GM21576 (cell line): ENCODE results near the gene DYDC1.
A peak's percentile ranks its signal among the peaks of the same experiment; 100 is the strongest.
"Not testable (repeated sequence)": the region's sequence is repeated elsewhere in the genome, so short reads cannot be mapped to it uniquely, and the experiment has no call there.

Experiments used
- ATAC-seq: cut with Tn5 transposase; IDR thresholded peaks from one replicate; pipeline ENCODE4 v1.9.1; 2021; ENCODE audit warnings: mild to moderate bottlenecking, moderate library complexity; ENCODE audit not compliant: unreplicated experiment

Gene DYDC1

GRCh38 chr10:80356563-80356988 is at the start of gene DYDC1, which contains the start of gene DYDC2:
TSS of gene DYDC1 (minus strand) at chr10:80356755. CDS start at chr10:80352601, 4,154 bp downstream.
TSS of gene DYDC2 (plus strand) at chr10:80356781. CDS start at chr10:80362444, 5,663 bp downstream.
- peak; percentile 68 for ATAC-seq

DNA sequence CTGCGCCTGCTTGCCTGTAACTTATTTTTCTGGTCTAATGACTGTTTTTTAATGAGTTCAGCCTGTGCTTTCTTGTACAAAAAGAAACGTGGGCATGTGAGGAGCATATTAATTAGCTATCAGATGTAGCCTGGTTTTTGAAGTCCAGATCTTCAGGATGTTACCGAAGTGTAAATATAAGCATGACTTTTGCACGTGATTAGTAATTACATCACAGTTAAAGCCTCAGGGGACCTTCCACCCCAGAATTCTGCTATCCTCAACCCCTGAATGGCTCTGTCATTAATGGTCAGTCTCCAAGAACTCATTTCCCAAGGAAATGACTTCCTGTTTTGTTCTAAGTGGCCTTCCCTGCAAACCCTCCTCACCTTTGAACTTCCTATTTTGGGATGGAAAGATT is 49.6 kb upstream of the DYDC1 start:
- ATAC-seq, result no peak

DNA sequence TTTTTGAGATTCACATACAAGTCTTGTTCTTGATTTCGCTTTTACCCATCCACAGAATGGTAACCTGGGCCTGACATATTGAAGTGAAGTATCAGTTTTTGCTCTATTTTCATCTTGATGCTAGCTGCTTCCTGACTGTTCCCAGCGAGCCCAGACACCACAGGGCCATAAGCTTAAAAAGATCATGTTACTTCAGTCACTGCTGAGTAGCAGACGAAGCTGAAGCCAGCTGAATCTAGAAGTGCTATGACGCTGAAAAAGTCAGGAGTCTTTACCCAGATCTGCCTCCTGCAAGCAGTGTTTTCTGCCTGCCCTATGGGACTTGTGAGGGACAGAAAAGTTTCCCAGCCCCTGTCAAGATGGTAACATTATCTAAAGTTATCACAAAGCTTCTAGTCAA is 49.1 kb upstream of the DYDC1 start:
- ATAC-seq, result no peak

DNA sequence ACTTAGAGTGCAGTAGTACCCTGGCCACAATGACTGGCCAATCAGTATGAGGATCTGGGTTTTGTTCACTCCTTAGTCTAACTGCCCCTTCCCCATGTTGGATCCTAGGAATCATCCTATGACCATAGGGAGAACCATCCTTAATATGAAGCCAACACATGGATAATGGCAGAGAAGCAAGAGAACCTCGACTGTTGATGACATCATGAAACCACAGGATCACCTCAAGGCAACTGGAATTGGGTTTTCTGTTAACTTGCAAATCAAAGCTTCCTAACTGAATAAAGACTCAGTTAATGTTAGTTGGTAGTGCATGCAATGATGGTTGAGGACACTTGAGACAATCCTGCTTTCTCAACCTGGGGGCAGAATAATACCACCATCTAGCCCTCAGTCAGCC is 48.5 kb upstream of the DYDC1 start:
- ATAC-seq, result no peak

DNA sequence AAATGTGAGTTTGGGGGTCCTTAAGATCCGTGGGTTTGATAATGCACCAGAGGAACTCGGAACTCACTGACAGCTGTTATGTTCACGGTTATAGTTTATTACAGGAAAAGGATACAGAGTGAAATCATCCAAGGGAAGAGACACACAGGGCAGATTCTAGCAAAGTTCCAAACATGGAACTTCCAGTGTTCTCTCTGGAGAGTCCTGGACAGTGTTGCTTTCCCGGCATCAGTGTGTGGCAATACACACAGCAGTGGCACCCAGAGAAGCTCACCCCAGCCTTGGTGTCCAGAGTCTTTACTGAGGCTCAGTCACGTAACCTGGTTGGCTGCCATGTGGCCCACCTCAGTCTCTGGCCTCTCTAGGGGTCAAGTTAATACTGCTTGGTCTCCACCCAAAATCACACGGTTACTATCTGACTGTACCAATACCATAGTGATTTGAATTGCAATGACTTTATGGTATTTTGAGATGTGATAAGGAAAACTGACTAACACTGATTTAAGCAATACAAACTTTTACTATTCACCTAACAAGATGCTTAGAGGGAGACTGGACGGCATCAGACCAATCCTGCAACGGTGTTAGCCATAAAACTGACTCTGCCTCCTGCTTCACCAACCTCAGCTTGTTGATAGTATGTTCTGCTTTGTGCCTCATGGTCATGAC is 43.7 kb upstream of the DYDC1 start:
- no peak for ATAC-seq

DNA sequence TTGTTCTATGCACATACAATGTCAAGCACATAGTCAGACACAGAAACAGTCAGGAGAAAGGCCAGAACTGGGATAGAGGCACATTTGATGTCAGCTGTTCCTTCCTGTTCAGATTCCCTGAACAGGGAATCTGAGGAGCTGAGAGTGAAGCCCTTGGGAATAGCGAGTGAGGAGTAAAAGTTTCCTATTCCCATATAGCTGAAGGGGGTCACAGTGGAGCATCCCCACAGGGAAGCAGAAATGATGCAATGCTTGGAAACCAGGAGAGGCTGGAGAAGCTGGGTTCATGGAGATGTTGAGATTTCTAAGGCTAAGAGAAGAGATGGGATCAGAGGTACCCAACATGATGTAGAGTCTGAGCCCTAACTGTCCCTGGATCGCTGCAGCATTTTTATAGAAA is 40.5 kb upstream of the DYDC1 start:
- ATAC-seq, result no peak

GRCh38 chr10:80394358-80394916 is 37.9 kb upstream of the DYDC1 start:
- ATAC-seq, result no peak

GRCh38 chr10:80392250-80392649 is 35.7 kb upstream of the DYDC1 start:
- no peak for ATAC-seq

DNA sequence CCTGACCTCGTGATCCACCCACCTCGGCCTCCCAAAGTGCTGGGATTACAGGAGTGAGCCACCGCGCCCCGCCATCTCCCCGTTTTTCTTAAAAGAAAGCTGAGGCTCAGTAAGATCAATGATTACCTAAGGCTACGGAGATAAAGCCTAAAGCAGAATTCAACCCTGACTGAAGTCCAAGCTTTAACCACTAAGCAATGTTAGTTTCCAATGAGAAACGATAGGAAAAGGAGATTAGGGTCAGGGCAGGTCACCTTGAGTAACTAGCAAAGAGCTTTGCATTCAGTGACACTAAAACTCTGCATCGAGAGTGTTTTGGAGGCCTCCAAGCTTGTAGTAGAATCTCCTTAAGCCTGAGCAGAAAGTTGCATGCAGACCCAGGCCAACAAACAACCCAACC is 34.2 kb upstream of the DYDC1 start:
- no peak for ATAC-seq

- peak; percentile 62 for ATAC-seq
Measured at GRCh38 chr10:80382989-80383388, 26.4 kb upstream of the DYDC1 start.

- ATAC-seq, result no peak
Measured at GRCh38 chr10:80380185-80380584, 23.6 kb upstream of the DYDC1 start.

- no peak for ATAC-seq
Measured at GRCh38 chr10:80379701-80380100, 23.1 kb upstream of the DYDC1 start.

- ATAC-seq, result no peak
Measured at GRCh38 chr10:80373502-80373901, 16.9 kb upstream of the DYDC1 start.

DNA sequence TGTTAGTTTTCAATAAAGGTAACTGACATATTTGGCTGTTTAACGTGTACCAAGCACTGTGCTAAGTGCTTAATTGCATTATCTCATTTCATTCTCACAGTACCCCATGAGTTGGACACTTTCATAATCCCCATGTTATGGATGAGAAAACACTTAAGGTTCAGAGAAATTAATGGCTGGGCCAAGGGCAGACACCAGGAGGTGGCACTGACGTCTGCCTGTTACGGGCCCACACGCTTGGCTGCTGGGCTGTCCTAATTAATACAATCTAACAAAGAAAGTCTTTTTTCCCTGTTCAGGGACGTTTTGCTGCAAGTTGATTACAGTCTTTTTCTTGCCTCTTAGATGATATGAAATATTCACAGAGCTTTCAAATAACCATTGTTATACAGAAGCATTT is 16.1 kb upstream of the DYDC1 start:
- no peak for ATAC-seq

DNA sequence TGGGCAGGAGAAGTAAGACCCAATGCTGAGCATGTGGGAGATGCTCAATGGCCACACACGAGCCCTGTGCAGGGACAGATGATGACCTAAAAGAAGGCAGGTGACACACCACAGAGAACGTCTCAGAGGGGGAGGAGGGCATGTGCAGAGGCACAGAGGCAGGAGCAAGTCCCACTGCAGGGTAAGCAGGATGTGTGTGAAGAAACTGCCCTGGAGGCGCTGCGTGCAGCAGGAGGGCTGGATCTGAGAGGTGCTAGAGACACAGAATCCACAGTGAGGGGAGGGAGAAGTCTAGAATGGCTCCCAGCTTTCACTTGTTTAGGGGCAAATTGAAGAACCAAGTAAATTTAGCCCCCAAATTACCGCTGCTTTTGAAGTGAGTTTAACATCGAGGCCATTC is 14.9 kb upstream of the DYDC1 start:
- no peak for ATAC-seq

DNA sequence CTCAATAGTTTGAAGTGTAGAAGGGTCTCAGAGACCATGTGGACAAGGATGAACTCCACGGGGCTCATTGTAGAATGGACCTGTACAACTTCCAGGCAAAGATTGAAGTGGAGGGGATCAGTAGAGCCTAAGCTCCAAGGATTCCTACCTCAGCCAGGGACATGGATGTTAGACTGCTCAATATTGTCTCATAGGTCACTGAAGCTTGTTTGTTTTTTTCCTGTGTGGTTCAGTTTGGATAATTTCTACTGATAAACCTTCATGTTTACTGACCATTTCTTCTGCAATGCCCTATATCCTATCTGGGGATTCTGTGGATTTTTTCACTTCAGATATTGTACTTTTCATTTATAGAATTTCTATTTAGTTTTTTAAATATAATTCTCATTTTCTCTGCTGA is 9.0 kb upstream of the DYDC1 start:
- no peak for ATAC-seq

DNA sequence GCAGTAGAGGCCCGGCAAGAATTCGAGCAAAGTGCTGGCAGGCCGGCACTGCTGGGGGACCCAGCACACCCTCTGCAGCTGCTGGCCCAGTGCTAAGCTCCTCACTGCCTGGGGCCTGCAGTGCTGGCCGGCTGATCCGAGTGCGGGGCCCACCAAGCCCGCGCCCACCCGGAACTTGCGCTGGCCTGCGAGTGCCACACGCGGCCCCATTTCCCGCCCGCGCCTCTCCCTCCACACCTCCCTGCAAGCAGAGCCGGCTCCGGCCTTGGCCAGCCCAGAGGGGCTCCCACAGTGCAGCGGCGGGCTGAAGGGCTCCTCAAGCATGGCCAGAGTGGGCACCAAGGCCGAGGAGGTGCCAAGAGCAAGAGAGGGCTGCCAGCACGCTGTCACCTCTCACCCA is 3.1 kb upstream of the DYDC1 start:
- ATAC-seq, result no peak

- ATAC-seq, result not testable (repeated sequence)
Measured at GRCh38 chr10:80358925-80359324, 2.4 kb upstream of the DYDC1 start.

DNA sequence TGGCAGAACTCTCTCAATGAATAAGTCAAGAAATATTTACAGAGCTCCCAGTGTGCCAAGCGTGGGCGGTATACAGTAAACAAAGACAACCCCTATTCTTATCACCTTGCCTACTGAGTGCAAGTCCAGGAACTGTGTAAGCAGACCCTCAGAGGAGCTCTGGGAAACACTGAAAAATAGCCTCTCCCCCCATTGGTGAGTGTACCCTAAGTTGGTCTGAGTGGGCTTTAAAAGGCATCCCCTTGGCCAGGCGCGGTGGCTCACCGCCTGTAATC is 1.2 kb upstream of the DYDC1 start:
- no peak for ATAC-seq

DNA sequence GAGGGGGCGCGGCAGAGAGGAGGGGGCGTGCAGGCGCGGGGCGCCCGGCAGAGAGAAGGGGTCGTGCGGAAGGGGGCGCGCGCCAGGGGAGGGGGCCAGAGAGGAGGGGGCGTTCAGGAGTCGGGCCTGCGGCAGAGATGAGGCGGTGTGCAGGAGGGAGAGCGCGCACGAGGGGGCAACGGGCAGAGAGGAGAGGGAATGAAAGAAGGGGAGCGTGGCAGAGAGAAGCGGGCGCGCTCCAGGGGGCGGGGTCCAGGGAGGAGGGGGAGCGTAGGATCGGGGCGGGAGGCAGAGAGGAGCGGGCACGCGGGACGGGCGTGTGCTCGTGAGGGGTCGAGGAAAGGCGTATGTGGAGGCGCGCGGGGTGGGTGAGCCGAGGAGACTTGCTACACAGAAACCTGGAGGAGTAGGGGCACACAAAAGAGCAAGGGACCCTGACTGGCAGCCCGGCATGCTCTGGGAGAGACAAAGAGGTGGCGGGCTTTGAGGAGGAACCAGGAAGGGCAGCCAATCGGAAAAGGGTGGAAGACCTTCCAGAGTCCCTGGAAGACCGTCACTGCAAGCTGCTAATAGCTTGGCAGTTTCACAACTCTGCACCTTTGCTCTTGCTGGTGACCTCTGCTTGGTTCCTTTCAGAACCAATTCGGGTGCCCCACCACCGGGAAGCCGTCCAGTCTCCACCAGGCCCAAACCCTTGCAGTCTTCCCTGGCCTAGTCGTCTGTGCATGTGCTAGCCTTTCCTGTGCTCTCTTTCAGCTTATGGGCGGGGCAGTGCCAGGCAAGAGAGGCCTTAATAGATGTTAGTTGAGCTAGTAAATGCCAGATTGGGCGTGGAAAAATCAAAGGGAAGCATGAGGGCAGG is 665 bp upstream of the DYDC1 start:
- no peak for ATAC-seq

DNA sequence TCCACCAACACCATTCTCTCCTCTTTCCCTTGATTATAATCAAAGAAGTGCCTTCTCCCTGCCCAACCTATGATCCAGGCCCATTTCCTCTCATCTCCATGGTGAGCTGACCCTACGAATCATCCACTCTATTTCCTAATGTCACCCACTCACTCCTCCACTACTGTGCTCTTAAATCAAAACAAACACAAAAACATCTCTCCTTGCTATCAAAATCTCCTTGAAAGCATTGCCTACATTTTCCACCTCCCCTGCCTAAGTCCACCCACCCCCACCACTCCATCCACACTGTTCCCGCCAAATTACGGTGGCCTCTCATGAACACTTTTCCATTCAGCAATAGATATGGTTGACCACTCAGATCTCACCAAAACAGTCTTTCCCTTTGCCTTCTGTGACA is 5.3 kb downstream of the DYDC1 start:
- no peak for ATAC-seq

DNA sequence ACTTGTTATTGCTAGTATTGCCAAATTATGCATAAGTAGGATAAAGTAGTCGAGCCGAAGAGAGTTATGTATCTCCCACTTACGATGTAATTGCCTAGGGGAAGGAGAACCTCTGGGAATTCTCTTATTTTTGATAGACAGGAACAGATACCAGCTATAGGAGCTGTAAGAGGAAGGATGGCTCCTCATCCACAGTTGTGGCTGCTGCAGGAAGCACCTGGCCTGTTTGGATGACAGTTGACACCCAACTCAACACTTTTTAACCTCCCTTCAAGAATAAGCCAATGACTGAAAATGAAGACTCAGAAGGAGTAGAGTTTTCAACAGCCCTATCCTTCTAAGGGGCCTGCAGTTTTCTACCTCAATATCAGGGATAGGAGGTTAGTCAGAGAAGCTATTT is 6.3 kb downstream of the DYDC1 start:
- ATAC-seq, result no peak
